ENCODE measurements around the gene BPIFA1.

The BPIFA1 gene

DNA sequence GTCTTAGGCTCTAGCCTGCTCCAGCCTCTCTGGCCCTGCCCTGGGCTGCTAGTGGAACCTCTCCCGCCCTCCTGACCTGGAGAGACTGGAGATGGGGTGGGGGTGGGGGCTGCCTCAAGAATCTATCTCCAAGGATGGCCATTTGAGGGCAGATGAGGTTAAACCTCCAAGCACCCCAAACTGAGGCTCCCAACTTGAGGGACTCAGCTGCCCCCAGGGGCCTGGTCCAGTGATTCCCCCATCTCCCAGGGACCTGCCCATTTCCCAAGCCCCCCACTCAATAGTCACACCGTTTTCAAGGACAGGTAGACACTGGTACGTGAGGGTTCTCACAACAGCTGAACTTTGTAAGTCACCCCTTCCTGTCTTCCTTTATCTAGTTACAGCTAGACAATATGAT is 40.1 kb downstream of the BPIFA1 start:
- TF ChIP-seq, protein P1, sequence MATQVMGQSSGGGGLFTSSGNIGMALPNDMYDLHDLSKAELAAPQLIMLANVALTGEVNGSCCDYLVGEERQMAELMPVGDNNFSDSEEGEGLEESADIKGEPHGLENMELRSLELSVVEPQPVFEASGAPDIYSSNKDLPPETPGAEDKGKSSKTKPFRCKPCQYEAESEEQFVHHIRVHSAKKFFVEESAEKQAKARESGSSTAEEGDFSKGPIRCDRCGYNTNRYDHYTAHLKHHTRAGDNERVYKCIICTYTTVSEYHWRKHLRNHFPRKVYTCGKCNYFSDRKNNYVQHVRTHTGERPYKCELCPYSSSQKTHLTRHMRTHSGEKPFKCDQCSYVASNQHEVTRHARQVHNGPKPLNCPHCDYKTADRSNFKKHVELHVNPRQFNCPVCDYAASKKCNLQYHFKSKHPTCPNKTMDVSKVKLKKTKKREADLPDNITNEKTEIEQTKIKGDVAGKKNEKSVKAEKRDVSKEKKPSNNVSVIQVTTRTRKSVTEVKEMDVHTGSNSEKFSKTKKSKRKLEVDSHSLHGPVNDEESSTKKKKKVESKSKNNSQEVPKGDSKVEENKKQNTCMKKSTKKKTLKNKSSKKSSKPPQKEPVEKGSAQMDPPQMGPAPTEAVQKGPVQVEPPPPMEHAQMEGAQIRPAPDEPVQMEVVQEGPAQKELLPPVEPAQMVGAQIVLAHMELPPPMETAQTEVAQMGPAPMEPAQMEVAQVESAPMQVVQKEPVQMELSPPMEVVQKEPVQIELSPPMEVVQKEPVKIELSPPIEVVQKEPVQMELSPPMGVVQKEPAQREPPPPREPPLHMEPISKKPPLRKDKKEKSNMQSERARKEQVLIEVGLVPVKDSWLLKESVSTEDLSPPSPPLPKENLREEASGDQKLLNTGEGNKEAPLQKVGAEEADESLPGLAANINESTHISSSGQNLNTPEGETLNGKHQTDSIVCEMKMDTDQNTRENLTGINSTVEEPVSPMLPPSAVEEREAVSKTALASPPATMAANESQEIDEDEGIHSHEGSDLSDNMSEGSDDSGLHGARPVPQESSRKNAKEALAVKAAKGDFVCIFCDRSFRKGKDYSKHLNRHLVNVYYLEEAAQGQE (IDR thresholded peaks at IDR 0.05; ENCODE audit: insufficient replicate concordance, low read depth): no peak
- TF ChIP-seq GABPA (IDR thresholded peaks at IDR 0.05; ENCODE audit: low read depth) (no peak), POLR2AphosphoS5 (IDR thresholded peaks at IDR 0.05; ENCODE audit: low read depth) (no peak), SPI1 (IDR thresholded peaks at IDR 0.05; ENCODE audit: borderline replicate concordance, low read depth) (no peak)
- TF ChIP-seq, protein P2, sequence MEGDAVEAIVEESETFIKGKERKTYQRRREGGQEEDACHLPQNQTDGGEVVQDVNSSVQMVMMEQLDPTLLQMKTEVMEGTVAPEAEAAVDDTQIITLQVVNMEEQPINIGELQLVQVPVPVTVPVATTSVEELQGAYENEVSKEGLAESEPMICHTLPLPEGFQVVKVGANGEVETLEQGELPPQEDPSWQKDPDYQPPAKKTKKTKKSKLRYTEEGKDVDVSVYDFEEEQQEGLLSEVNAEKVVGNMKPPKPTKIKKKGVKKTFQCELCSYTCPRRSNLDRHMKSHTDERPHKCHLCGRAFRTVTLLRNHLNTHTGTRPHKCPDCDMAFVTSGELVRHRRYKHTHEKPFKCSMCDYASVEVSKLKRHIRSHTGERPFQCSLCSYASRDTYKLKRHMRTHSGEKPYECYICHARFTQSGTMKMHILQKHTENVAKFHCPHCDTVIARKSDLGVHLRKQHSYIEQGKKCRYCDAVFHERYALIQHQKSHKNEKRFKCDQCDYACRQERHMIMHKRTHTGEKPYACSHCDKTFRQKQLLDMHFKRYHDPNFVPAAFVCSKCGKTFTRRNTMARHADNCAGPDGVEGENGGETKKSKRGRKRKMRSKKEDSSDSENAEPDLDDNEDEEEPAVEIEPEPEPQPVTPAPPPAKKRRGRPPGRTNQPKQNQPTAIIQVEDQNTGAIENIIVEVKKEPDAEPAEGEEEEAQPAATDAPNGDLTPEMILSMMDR (IDR thresholded peaks at IDR 0.05; ENCODE audit: insufficient read depth, low read length): no peak
- Histone ChIP-seq H3K27me3 (ENCODE audit: insufficient read depth, poor library complexity, severe bottlenecking) (no peaks in the 10 kb centered on the region), H3K4me3 (replicated peaks; ENCODE audit: insufficient read depth, low read length) (no peak overlapping the region), H3K27ac (replicated peaks) (no peak overlapping the region)
- no peak for DNase-seq (ENCODE audit: low read depth in 1 of 2, low spot score in 1 of 2)

DNA sequence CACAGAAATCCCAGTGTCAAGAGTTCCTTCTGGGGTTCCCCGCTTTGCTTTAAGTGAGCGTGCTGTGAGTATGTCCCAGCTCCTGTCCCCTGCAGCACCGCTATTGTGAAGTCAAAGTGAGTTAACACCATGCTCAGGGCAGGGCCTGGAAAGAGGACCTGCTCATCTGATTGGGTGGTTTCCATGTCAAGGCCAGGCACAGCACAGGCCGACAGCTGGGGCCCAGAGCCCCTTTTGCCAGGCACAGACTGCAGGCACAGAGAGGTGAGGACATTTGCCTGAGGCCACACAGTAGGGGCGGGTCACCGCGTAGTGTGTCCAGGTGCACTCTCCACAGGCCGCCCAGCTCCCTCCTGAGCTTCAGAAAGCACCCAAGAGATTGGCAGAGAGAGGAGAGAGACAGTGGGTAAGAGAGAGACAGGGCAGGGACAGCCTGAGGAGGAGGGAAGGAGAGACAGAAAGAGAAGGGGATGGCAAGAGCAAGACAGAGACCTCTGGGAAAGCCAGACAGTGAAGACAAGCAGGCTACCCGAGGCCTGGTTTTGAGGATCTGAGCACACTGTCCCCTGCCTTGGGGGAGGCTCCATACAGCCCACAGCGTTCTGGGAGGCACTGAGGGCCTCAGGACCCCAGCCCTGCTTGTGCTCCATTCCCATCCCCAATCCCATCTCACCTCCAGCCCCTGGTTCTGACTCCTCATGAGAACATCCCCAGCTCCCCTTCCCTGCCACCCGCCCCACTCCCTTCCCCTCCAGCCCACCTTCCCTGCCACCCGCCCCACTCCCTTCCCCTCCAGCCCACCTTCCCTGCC is 40.7 kb downstream of the BPIFA1 start:
- no peak overlapping the region for H3K4me3 ChIP-seq (replicated peaks; ENCODE audit: insufficient read depth, low read length)
- H3K27me3 ChIP-seq (ENCODE audit: insufficient read depth, poor library complexity, severe bottlenecking): no peaks in the 10 kb centered on the region
- H3K27ac ChIP-seq (replicated peaks): no peak overlapping the region
- no peak for DNase-seq (ENCODE audit: low read depth in 1 of 2, low spot score in 1 of 2)
- TF ChIP-seq, protein P2 (IDR thresholded peaks at IDR 0.05; ENCODE audit: insufficient read depth, low read length): no peak
- TF ChIP-seq, protein P1 (IDR thresholded peaks at IDR 0.05; ENCODE audit: insufficient replicate concordance, low read depth): no peak
- TF ChIP-seq SPI1 (IDR thresholded peaks at IDR 0.05; ENCODE audit: borderline replicate concordance, low read depth) (no peak), GABPA (IDR thresholded peaks at IDR 0.05; ENCODE audit: low read depth) (no peak), POLR2AphosphoS5 (IDR thresholded peaks at IDR 0.05; ENCODE audit: low read depth) (no peak)

DNA sequence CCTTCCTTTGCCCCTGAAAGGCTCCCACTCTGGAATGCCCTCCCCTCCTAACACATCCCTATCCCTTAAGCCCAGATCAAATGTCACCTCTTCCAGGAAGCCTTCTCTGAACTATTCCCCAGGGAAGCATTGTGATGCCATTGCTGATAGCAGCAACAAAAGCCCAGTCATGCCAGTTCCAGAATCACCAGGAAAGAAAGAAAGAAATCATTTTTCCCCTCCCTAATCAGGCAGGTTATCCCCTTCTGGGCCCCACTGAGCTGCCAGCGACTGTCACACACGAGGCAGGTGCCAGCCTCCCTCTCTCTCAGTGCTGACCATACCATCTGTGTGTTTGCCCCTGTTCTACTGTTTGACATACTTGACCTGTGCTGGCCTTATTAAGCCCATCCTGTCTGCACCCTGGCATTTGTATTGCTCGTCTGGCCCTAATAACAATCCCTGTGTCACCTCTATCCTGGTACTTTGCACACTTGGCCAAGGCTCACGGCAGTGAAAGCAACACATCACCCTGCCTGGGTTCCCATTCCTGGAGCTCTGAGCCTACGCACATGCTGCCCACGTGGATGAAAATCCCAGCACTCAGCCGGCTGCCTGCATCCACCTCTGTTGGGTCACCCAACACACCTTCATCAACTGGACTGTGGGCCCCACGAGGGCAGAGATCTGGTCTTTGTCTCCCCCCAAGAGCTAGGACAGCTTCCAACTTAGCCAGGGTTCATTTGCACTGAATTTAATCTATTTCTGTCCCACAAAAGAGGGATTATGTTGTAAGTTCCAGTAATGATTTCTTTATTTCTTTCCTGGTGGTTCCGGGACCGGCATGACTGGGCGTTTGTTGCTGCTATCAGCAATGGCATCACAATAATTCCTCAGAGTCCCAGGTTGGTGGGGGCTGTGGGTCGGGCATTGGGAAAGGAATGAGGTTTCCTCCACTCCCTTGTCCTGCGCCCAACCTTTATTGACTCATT is 42.0 kb downstream of the BPIFA1 start:
- no peak for DNase-seq (ENCODE audit: low read depth in 1 of 2, low spot score in 1 of 2)
- TF ChIP-seq GABPA (IDR thresholded peaks at IDR 0.05; ENCODE audit: low read depth) (no peak), POLR2AphosphoS5 (IDR thresholded peaks at IDR 0.05; ENCODE audit: low read depth) (no peak), SPI1 (IDR thresholded peaks at IDR 0.05; ENCODE audit: borderline replicate concordance, low read depth) (no peak)
- TF ChIP-seq, protein P2 (IDR thresholded peaks at IDR 0.05; ENCODE audit: insufficient read depth, low read length): no peak
- H3K4me3 ChIP-seq (replicated peaks; ENCODE audit: insufficient read depth, low read length): no peak overlapping the region
- H3K27me3 ChIP-seq (ENCODE audit: insufficient read depth, poor library complexity, severe bottlenecking): no peaks in the 10 kb centered on the region
- no peak overlapping the region for H3K27ac ChIP-seq (replicated peaks)
